ENCODE results near the gene ANKK1.

GRCh38 chr11:113401718-113402117, 14.1 kb downstream of the ANKK1 start:
- no peak for TF ChIP-seq CTCF (IDR thresholded peaks at IDR 0.05 in 4 of 5, conservative IDR thresholded peaks at IDR 0.05 in 1 of 5)
- no peak for TF ChIP-seq POLR2A (IDR thresholded peaks at IDR 0.05)

Measured in gastrocnemius medialis (tissue), 4 donors.